MG63 (cell line): ENCODE results near the gene FGF8. TPM values are rescaled to one million over a fixed set of nuclear protein-coding genes. Genes with fewer than 3 reads are reported as not detected.

Experiments
- DNase-seq: peaks from one replicate; pipeline ENCODE4 v3.0.0-alpha.2; 2020
- H3K27me3 ChIP-seq: fragments of 250-450 bp; sonication (Bioruptor Pico); 2 replicates; pipeline ENCODE4 v1.5.1; 2020; ENCODE audit warnings: mild to moderate bottlenecking, moderate library complexity
- H3K36me3 ChIP-seq: fragments of 250-450 bp; sonication (Bioruptor Pico); 2 replicates; pipeline ENCODE4 v1.5.1; 2020; ENCODE audit warnings: mild to moderate bottlenecking, moderate library complexity
- H3K4me3 ChIP-seq: fragments of 250-450 bp; sonication (Bioruptor Pico); 2 replicates; pipeline ENCODE4 v1.5.1; 2020; ENCODE audit warnings: mild to moderate bottlenecking, moderate library complexity
- H3K9me3 ChIP-seq: fragments of 250-450 bp; sonication (Bioruptor Pico); 2 replicates; pipeline ENCODE4 v1.5.1; 2020; ENCODE audit warnings: mild to moderate bottlenecking, moderate library complexity
- total RNA-seq: library from RNA; depleted of rRNA; stranded (reverse); fragments of >200 nt; shearing (Covaris generic); gene quantifications from 2 replicates; pipeline ENCODE4 v1.2.3, GENCODE V29; 2014; ENCODE audit warnings: low replicate concordance

The FGF8 gene
- total RNA-seq, 1 experiment from 2014 or later: not detected

DNA sequence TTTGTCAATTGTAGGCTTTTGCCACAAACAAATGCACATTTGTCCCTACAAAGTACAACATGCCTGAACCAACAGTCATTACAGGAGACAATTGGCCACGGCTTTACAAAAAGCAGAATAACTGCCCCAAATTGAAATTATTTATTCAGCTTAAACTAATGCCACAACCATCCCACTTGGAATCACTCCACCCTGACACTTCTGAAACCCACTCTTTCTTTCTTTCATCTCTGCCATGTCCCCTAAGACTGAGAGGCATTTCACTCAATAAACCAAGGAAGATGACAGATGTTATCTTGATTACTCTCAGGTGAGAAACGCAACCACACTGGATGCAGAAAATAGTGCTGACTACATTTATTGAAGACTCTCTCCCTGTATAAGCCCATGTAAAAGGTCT is 9.9 kb upstream of the FGF8 start:
- Histone ChIP-seq H3K4me3 (no peak overlapping the region), H3K9me3 (no peaks in the 10 kb centered on the region), H3K36me3 (peaks cover 58% of the 10 kb centered on the region), H3K27me3 (no peaks in the 10 kb centered on the region)
- no peak for DNase-seq

DNA sequence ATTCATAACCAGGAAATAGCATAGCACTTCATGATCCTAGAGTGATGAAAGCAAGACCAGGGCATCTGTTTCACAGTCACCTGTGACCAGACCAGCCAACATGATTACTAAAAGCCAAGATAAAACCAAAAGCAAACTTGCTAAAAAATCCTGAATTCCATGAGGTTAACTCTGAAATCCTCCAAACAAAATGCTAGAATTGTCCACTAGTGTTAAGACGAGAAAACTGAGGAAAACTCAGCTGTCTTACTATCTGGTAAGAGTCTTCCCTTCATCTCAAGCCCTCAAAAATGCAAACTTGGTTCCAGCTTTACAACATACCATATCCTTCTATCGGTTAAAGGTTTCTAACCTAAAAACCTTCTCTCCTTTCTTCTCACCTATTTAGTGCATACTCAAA is 8.6 kb upstream of the FGF8 start:
- Histone ChIP-seq H3K27me3 (no peaks in the 10 kb centered on the region), H3K36me3 (peaks cover 55% of the 10 kb centered on the region), H3K9me3 (no peaks in the 10 kb centered on the region), H3K4me3 (no peak overlapping the region)
- DNase-seq: no peak

- Histone ChIP-seq H3K9me3 (no peaks in the 10 kb centered on the region), H3K36me3 (peaks cover 47% of the 10 kb centered on the region), H3K4me3 (peak overlapping the region; percentile 80), H3K27me3 (no peaks in the 10 kb centered on the region)
- no peak for DNase-seq
Measured at GRCh38 chr10:101783736-101784118, 7.8 kb upstream of the FGF8 start.

DNA sequence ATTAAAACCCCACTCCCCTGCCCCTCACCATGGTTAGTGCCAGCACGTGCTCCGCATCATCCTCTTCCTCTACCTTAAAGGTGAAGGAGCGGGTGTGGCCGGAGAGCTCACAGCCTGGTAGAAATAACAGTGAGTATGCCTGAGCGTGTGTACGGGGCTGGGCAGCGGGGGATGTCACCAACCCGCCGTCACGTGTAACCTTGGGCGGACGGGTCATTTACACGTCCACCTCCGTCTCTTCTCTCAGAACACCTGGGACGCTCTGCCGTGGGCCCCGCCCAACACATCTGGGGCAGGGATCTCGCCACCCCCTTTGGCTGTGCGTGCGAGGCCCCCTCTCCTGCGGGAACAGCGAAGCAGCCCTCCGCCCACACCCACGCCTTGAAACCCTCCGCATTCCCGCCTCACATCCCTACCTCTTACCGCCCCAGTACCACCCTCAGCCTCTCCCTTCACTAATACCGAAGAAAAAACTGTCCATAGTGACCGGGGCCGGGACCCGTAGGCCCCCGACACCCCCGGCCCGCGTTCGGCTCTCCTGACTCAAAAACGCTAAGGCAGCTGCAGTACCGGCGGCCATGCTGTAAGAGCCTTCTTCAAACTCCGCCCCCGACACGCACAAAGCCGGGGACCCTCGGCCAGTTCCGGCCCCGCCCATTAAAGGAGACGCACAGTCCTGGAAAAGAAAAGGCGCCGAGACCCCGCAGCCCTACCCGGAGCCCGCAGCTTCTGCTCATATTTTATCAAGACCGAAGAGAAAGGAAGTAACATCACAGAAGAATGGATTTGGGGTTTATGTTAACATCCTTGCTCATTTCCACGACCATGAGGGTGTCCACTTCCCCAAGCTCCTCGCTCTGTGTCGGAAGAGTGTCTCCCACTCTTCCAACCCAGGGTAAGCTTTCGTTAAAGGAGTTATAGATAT is 7.2 kb upstream of the FGF8 start, which contains the start of gene NPM3:
Gene NPM3 (minus strand): TSS at position 636 of the 925 bp plus-strand sequence. CDS start 56 bp downstream, at position 580.
- Histone ChIP-seq H3K36me3 (peaks cover 44% of the 10 kb centered on the region), H3K9me3 (no peaks in the 10 kb centered on the region), H3K27me3 (no peaks in the 10 kb centered on the region), H3K4me3 (peak within 1 kb of the TSS; percentile 80)
- DNase-seq: peak; percentile 88

GRCh38 chr10:101781984-101782810 is 6.3 kb upstream of the FGF8 start:
- Histone ChIP-seq H3K36me3 (peaks cover 39% of the 10 kb centered on the region), H3K4me3 (peak overlapping the region; percentile 80), H3K9me3 (no peaks in the 10 kb centered on the region), H3K27me3 (no peaks in the 10 kb centered on the region)
- no peak for DNase-seq

- Histone ChIP-seq H3K4me3 (no peak overlapping the region), H3K27me3 (no peaks in the 10 kb centered on the region), H3K36me3 (peaks cover 35% of the 10 kb centered on the region), H3K9me3 (no peaks in the 10 kb centered on the region)
- DNase-seq: no peak
Measured at GRCh38 chr10:101781655-101781983, 5.7 kb upstream of the FGF8 start.

GRCh38 chr10:101780818-101781654 is 5.1 kb upstream of the FGF8 start:
- Histone ChIP-seq H3K27me3 (no peaks in the 10 kb centered on the region), H3K4me3 (no peak overlapping the region), H3K9me3 (no peaks in the 10 kb centered on the region), H3K36me3 (peaks cover 30% of the 10 kb centered on the region)
- peak; percentile 53 for DNase-seq

- H3K9me3 ChIP-seq: no peaks in the 10 kb centered on the region
- no peak overlapping the region for H3K4me3 ChIP-seq
- DNase-seq: no peak
- no peaks in the 10 kb centered on the region for H3K27me3 ChIP-seq
- peaks cover 22% of the 10 kb centered on the region for H3K36me3 ChIP-seq
Measured at GRCh38 chr10:101780187-101780817, 4.4 kb upstream of the FGF8 start.

- no peak overlapping the region for H3K4me3 ChIP-seq
- peaks cover 16% of the 10 kb centered on the region for H3K36me3 ChIP-seq
- H3K27me3 ChIP-seq: no peaks in the 10 kb centered on the region
- peak; percentile 25 for DNase-seq
- no peaks in the 10 kb centered on the region for H3K9me3 ChIP-seq
Measured at GRCh38 chr10:101779544-101780186, 3.8 kb upstream of the FGF8 start.

DNA sequence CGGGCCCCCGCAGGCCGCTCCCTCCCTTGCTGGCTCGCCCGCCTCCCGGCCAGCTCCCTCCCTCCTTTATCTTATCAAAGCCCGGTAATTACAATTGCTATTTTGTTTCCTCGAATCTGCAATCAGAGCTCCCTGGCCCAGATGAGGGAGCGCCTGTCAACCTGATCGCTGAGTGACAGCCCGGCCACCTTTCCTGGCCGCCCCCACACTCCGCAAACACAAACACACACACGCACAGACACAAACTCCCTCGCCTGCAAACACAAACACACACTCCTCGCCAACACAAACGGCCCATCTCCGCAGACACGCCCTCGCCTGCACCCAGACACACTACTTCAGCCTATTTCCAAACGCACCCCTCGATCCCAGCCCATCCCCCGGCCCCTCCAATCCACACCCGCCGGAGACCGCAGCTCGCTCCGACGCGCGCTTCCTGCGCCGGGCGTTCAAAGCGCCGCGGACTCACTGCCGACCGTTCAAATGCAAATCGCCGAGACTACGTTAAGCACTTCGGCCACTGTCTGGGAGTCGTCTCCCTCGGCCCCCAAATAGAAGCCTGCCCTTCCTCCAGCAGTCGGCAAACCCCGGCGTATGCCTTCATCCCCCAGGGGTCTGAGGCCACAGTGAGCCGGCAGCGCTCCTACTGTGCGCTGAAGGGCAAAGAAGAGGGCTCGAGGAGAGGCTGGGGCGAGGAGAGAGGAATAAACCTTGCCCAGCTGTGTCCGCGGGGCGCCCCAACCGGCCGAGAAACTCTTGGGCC is 3.0 kb upstream of the FGF8 start:
- no peak for DNase-seq
- H3K4me3 ChIP-seq: no peak overlapping the region
- H3K9me3 ChIP-seq: no peaks in the 10 kb centered on the region
- peaks cover 10% of the 10 kb centered on the region for H3K36me3 ChIP-seq
- H3K27me3 ChIP-seq: no peaks in the 10 kb centered on the region

- peaks cover 7% of the 10 kb centered on the region for H3K36me3 ChIP-seq
- H3K27me3 ChIP-seq: no peaks in the 10 kb centered on the region
- no peaks in the 10 kb centered on the region for H3K9me3 ChIP-seq
- H3K4me3 ChIP-seq: no peak overlapping the region
- DNase-seq: no peak
Measured at GRCh38 chr10:101778151-101778780, 2.4 kb upstream of the FGF8 start.

GRCh38 chr10:101777619-101778145 is 1.8 kb upstream of the FGF8 start:
- Histone ChIP-seq H3K4me3 (no peak overlapping the region), H3K27me3 (no peaks in the 10 kb centered on the region), H3K9me3 (no peaks in the 10 kb centered on the region), H3K36me3 (peaks cover 7% of the 10 kb centered on the region)
- no peak for DNase-seq

- no peak for DNase-seq
- Histone ChIP-seq H3K27me3 (no peaks in the 10 kb centered on the region), H3K4me3 (no peak overlapping the region), H3K36me3 (peaks cover 7% of the 10 kb centered on the region), H3K9me3 (no peaks in the 10 kb centered on the region)
Measured at GRCh38 chr10:101776161-101776817, 375 bp upstream of the FGF8 start.

GRCh38 chr10:101774589-101775272 is 1.2 kb downstream of the FGF8 start:
- H3K36me3 ChIP-seq: no peaks in the 10 kb centered on the region
- H3K27me3 ChIP-seq: no peaks in the 10 kb centered on the region
- H3K4me3 ChIP-seq: no peak overlapping the region
- DNase-seq: no peak
- no peaks in the 10 kb centered on the region for H3K9me3 ChIP-seq
